ENCODE results near the gene DTNB. TPM values are rescaled to one million over a fixed set of nuclear protein-coding genes. Genes with fewer than 3 reads are reported as not detected.

Gene DTNB
- total and polyA plus RNA-seq, 2 experiments from 2014 or later, result 31.3 to 33.4 TPM

DNA sequence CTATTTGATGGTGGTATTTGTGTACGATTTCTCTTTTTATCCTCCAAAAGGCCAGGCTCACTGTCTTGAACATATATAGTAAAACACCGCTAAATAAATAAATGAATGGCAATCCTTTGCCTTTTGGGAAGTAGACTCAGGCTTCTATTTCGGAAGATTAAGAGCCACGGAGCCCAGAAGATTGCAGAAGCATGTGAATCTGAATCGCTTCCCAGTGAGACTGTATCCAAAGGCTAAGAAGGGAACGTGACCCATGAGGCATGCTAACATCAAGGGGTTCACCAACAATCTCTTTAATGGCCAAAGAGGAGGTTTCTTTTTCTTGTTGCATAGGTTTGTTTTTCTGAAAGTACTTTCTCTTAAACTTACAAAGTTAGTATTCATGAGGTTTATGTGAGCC is 261.6 kb downstream of the DTNB start:
- Histone ChIP-seq H3K27me3 (no peaks in the 10 kb centered on the region), H3K27ac (no peak overlapping the region), H3K4me3 (no peak overlapping the region), H3K36me3 (no peaks in the 10 kb centered on the region), H3K4me1 (ENCODE audit: low read depth) (no peaks in the 10 kb centered on the region), H3K9me3 (ENCODE audit: low read depth) (no peaks in the 10 kb centered on the region)
- DNase-seq (ENCODE audit: low read depth in 1 of 2, low spot score in 1 of 2), result no peak
- TF ChIP-seq, protein P1, sequence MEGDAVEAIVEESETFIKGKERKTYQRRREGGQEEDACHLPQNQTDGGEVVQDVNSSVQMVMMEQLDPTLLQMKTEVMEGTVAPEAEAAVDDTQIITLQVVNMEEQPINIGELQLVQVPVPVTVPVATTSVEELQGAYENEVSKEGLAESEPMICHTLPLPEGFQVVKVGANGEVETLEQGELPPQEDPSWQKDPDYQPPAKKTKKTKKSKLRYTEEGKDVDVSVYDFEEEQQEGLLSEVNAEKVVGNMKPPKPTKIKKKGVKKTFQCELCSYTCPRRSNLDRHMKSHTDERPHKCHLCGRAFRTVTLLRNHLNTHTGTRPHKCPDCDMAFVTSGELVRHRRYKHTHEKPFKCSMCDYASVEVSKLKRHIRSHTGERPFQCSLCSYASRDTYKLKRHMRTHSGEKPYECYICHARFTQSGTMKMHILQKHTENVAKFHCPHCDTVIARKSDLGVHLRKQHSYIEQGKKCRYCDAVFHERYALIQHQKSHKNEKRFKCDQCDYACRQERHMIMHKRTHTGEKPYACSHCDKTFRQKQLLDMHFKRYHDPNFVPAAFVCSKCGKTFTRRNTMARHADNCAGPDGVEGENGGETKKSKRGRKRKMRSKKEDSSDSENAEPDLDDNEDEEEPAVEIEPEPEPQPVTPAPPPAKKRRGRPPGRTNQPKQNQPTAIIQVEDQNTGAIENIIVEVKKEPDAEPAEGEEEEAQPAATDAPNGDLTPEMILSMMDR (IDR thresholded peaks at IDR 0.05; ENCODE audit: low read depth, low read length), result no peak

DNA sequence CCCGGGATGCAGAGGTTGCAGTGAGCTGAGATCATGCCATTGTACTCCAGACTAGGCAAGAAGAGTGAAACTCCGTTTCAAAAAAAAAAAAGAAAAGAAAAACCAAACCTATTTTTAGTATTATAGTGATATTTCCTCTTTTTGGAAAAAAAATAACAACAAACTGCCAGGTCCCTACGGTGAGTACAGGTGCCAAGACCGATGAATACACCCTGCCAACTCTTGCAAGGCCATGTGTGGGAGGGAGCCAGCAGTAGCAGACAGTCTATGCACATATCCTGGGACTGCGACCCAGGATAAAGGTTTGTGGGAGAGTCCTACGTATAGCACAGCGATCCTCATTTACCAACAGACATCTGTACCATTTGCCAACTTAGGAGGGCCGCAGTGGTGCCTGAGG is 262.1 kb downstream of the DTNB start:
- H3K36me3 ChIP-seq, result no peaks in the 10 kb centered on the region
- no peak for DNase-seq (ENCODE audit: low read depth in 1 of 2, low spot score in 1 of 2)

DNA sequence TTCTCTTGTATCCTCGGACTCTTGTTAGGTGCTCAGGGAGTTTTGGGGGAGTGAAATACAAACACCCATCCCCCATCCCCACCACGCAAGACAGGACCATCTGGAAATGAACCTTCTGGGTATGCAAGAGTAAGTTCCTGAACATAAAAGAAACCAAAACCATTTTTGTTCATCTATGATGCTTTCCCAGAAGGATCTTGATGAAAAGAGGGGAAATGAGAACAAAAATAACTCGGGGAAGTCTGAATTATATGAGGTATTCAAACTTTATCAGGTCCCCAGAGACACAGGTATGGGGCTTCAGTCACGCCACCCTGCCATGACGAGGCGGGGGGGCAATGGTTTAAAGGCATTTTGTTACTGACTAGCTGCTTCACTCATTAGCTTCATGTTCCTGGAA is 263.0 kb downstream of the DTNB start:
- Histone ChIP-seq H3K9me3 (ENCODE audit: low read depth) (no peaks in the 10 kb centered on the region), H3K4me1 (ENCODE audit: low read depth) (no peaks in the 10 kb centered on the region), H3K27me3 (no peaks in the 10 kb centered on the region), H3K36me3 (no peaks in the 10 kb centered on the region), H3K27ac (no peak overlapping the region), H3K4me3 (no peak overlapping the region)
- no peak for DNase-seq (ENCODE audit: low read depth in 1 of 2, low spot score in 1 of 2)
- TF ChIP-seq, protein P1 (IDR thresholded peaks at IDR 0.05; ENCODE audit: low read depth, low read length), result no peak

More for the DNA sequence above, 262.1 kb downstream of the DTNB start:
- Histone ChIP-seq H3K27me3 (no peaks in the 10 kb centered on the region), H3K4me3 (no peak overlapping the region), H3K9me3 (ENCODE audit: low read depth) (no peaks in the 10 kb centered on the region), H3K27ac (no peak overlapping the region), H3K4me1 (ENCODE audit: low read depth) (no peaks in the 10 kb centered on the region)
- TF ChIP-seq, protein P1 (IDR thresholded peaks at IDR 0.05; ENCODE audit: low read depth, low read length), result no peak

- Histone ChIP-seq H3K4me3 (no peak overlapping the region), H3K27ac (no peak overlapping the region), H3K36me3 (no peaks in the 10 kb centered on the region), H3K4me1 (ENCODE audit: low read depth) (no peaks in the 10 kb centered on the region), H3K27me3 (no peaks in the 10 kb centered on the region), H3K9me3 (ENCODE audit: low read depth) (no peaks in the 10 kb centered on the region)
- TF ChIP-seq, protein P1 (IDR thresholded peaks at IDR 0.05; ENCODE audit: low read depth, low read length), result no peak
- no peak for DNase-seq (ENCODE audit: low read depth in 1 of 2, low spot score in 1 of 2)
These were observed 263.9 kb downstream of the DTNB start for GRCh38 chr2:25409468-25409867.

DNA sequence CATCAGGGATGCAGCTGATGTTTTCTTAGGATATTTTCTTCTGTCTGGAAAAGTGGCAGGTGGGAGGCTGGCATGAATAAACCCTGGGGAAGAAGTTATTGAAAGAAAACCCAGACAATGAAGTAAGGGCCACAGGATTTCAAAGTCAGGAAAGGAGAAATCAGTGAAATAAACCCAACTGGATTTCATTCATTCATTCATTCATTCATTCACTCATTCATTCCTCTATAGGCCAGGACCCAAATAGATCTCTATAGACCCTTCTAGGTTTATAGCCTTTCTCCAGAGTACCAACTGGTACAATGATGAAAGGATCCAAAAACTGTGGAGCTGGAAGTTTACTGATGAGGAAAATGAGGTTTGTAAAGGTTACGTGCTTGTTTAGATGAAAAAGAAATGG is 264.3 kb downstream of the DTNB start:
- Histone ChIP-seq H3K36me3 (no peaks in the 10 kb centered on the region), H3K9me3 (ENCODE audit: low read depth) (no peaks in the 10 kb centered on the region), H3K27ac (no peak overlapping the region), H3K4me1 (ENCODE audit: low read depth) (no peaks in the 10 kb centered on the region), H3K27me3 (no peaks in the 10 kb centered on the region), H3K4me3 (no peak overlapping the region)
- TF ChIP-seq, protein P1 (IDR thresholded peaks at IDR 0.05; ENCODE audit: low read depth, low read length), result no peak
- no peak for DNase-seq (ENCODE audit: low read depth in 1 of 2, low spot score in 1 of 2)
